ENCODE results near the gene GLB1L. TPM values are rescaled to one million over a fixed set of nuclear protein-coding genes. Genes with fewer than 3 reads are reported as not detected.
A peak's percentile ranks its signal among the peaks of the same experiment; 100 is the strongest.

The GLB1L gene
- total RNA-seq, 2 donors from 2014 or later: 3.1 to 11.2 TPM

DNA sequence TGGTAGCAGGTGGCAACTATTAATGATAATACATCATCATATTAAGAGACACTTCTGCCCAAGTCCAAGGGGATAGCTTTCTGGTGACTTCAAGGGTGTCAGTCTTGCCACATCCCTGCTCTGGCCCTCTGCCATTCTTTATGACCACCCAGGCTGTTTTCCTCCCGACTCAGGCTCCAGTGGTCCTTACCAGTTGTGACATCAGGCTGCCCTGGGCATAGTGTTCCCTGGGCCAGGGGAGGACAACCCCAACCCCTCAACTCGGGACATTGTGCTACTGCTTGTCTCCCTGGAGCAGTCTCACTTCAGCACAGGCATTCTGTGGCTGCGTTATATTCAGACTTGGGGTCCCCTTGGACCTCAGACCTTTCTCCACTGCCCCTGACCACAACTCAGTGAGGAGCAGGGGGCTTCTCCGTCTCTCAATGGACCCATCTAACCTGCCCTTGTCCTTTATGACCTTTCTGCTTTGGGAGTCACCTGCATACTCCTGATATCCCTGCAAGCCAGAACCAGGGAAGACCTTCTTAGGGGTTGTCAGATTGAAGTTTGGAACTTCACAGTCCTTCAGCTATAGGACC is 46.8 kb upstream of the GLB1L start:
- Histone ChIP-seq H3K36me3 (replicated peaks in 1 of 2; ENCODE audit: insufficient read depth in 1 of 2, low read depth in 2 of 2) (no peaks in the 10 kb centered on the region), H3K27me3 (no peaks in the 10 kb centered on the region), H3K27ac (no peak overlapping the region), H3K4me1 (peaks cover 11% of the 10 kb centered on the region), H3K9me3 (no peaks in the 10 kb centered on the region), H3K4me3 (no peak overlapping the region)
- no peak for ATAC-seq
- TF ChIP-seq POLR2A (IDR thresholded peaks at IDR 0.05): no peak
- TF ChIP-seq, protein P1, sequence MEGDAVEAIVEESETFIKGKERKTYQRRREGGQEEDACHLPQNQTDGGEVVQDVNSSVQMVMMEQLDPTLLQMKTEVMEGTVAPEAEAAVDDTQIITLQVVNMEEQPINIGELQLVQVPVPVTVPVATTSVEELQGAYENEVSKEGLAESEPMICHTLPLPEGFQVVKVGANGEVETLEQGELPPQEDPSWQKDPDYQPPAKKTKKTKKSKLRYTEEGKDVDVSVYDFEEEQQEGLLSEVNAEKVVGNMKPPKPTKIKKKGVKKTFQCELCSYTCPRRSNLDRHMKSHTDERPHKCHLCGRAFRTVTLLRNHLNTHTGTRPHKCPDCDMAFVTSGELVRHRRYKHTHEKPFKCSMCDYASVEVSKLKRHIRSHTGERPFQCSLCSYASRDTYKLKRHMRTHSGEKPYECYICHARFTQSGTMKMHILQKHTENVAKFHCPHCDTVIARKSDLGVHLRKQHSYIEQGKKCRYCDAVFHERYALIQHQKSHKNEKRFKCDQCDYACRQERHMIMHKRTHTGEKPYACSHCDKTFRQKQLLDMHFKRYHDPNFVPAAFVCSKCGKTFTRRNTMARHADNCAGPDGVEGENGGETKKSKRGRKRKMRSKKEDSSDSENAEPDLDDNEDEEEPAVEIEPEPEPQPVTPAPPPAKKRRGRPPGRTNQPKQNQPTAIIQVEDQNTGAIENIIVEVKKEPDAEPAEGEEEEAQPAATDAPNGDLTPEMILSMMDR (IDR thresholded peaks at IDR 0.05): no peak
- DNase-seq: peak in 1 of 4 donors; percentile 2
- 52 to 60% methylated on average over 4 of the region's 4 CpGs for WGBS, 2 donors
- intact Hi-C loops (cut with DNase I): no loop called here

DNA sequence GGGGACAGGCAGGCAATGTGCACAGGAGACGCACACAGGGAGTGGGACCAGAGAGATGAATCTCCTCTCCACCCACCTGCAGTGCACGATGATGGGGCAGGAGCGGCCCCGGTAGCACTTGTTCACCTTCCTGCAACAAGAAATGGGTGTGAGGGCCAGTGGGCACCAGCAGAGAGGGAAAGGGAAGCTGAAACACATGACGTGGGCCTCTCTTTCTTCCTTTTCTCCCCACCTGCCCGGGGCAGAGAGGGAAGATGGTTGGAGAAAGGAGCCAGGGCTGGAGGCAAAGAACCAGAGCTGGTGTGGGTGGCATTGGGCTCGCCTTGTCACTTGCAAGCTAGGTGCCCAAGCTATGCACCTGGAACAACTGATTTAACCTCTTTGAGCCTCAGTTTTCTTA is 46.1 kb upstream of the GLB1L start:
- H3K9me3 ChIP-seq: no peaks in the 10 kb centered on the region
- intact Hi-C loops (cut with DNase I): no loop called here
- no peak for TF ChIP-seq POLR2A (IDR thresholded peaks at IDR 0.05)
- TF ChIP-seq, protein P1 (IDR thresholded peaks at IDR 0.05): no peak
- 78 to 82% methylated on average over 7 of the region's 7 CpGs for WGBS, 2 donors
- H3K27ac ChIP-seq: no peak overlapping the region
- H3K36me3 ChIP-seq (replicated peaks in 1 of 2; ENCODE audit: insufficient read depth in 1 of 2, low read depth in 2 of 2): no peaks in the 10 kb centered on the region
- no peak overlapping the region for H3K4me3 ChIP-seq
- no peaks in the 10 kb centered on the region for H3K27me3 ChIP-seq
- peaks cover 11% of the 10 kb centered on the region for H3K4me1 ChIP-seq
- ATAC-seq: no peak
- no peak for DNase-seq

DNA sequence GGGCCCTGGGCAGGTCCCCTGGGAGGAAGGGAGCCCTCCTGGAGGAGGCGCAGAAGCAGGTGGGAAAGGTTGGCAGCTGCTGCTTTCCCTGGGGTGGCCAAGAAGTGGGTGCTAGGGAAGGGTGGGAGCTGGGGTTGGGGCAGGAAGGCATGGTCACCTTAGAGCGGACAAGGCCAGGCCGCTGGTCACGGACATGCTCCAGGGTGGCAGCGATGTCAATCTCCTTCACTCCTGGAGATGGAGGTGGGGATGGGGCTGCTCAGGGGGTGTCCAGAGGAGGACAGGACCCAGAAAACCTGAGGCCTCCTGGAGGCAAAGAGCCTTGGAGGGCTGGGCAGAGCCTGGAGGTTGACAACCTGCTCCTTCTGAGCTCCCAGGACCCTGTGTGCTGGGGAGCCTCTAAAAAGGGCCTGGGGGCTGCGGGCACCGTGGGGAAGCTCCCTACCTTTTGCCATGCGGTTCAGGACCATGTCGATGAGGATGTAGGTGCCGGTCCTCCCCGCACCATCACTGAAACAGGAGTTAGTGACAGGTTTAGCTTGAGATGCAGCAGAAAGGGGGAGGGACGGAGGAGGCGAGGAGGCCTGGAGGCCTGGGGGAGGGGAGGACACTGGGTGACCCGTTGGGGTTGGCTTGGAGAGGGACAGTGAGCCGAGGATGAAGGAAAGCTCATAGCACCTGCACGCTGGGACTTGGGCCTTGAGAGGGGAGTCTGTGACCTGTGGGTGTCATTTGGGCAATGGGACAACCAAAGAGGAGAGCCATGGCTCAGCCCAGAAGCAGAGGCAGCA is 45.3 kb upstream of the GLB1L start:
- intact Hi-C loops (cut with DNase I): no loop called here
- no peak overlapping the region for H3K4me3 ChIP-seq
- no peak for DNase-seq
- H3K4me1 ChIP-seq: peaks cover 11% of the 10 kb centered on the region
- ATAC-seq: no peak
- H3K27me3 ChIP-seq: no peaks in the 10 kb centered on the region
- 76 to 77% methylated on average over 16 of the region's 16 CpGs for WGBS, 2 donors
- no peak overlapping the region for H3K27ac ChIP-seq
- H3K9me3 ChIP-seq: no peaks in the 10 kb centered on the region
- H3K36me3 ChIP-seq (replicated peaks in 1 of 2; ENCODE audit: insufficient read depth in 1 of 2, low read depth in 2 of 2): no peaks in the 10 kb centered on the region
- no peak for TF ChIP-seq POLR2A (IDR thresholded peaks at IDR 0.05)
- TF ChIP-seq, protein P1 (IDR thresholded peaks at IDR 0.05): no peak

DNA sequence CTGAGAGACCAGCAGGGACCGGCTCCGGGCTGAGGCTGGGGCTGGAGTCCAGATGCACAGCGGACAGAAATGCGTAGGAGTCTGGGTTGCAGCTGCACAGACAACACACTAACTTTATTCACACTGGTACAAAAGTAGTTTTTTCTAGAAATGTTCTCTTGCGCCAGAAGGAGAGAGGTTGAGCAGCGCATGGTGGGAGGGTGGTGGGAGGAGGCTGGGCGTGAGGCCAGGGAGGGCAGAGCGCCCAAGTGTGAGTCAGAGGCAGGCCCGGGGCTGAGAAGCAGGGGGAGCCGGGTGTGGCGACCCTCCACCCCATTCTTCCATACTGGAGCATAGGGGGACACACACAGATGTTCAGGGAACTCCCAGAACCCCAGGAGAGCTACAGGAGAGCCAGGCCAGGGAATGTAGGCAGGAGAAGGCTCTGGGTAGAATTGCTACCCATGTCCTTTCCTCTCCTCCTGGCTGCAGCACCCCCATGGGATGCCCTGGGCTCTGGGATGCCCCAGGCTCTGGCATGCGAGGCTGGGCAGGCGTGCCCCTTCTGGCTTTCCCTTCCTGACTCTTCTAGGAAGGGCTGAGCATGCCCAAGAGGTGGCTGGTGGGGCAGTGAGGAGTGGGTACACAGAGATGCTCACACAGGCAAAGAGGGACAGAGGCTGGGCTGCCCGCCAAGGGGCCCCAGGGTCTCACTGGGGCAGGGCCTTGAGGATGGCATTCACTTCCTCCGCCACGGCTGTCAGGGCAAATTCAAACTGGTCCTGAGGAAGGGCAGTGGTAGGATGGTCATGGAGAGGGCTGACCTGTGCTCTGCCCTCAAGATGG is 44.5 kb upstream of the GLB1L start:
- Histone ChIP-seq H3K27ac (no peak overlapping the region), H3K36me3 (replicated peaks in 1 of 2; ENCODE audit: insufficient read depth in 1 of 2, low read depth in 2 of 2) (peaks cover 0 to 2% of the 10 kb centered on the region in 2 donors), H3K9me3 (no peaks in the 10 kb centered on the region), H3K27me3 (no peaks in the 10 kb centered on the region), H3K4me3 (no peak overlapping the region), H3K4me1 (peaks cover 7% of the 10 kb centered on the region)
- DNase-seq (peak; percentile 35 to 58 (median 42)), ATAC-seq (peak; percentile 41)
- TF ChIP-seq POLR2A (IDR thresholded peaks at IDR 0.05): no peak
- TF ChIP-seq, protein P1 (IDR thresholded peaks at IDR 0.05): no peak
- 54 to 59% methylated on average over 15 to 16 of the region's 16 CpGs for WGBS, 2 donors
- intact Hi-C loops (cut with DNase I): loop anchor here (5.0 kb wide), 1 partner anchor 117 kb away; the partner anchor contains the start of gene SLC23A3
